Fibroblast of the aortic adventitia (primary cell): Measurements from ENCODE around the gene SMIM43. TPM values are rescaled to one million over a fixed set of nuclear protein-coding genes. Genes with fewer than 3 reads are reported as not detected.
A peak's percentile ranks its signal among the peaks of the same experiment; 100 is the strongest.
"Not testable (repeated sequence)": the region's sequence is repeated elsewhere in the genome, so short reads cannot be mapped to it uniquely, and the experiment has no call there.

Experiments used
- DNase-seq: peaks from one replicate; pipeline ENCODE4 v3.0.0-alpha.2; 2010; ENCODE audit warnings: low read depth
- H3K4me3 ChIP-seq: 2 replicates; pipeline ENCODE4 v1.5.1; 2011; ENCODE audit warnings: low read depth, mild to moderate bottlenecking, control low read depth, low read length, moderate library complexity
- total RNA-seq: library from RNA; depleted of rRNA; stranded (reverse); fragments of >200 nt; gene quantifications from 2 replicates; pipeline ENCODE4 v1.2.3, GENCODE V29; 2012; ENCODE audit warnings: low replicate concordance
- TF ChIP-seq, protein P1 (sequence below): IDR thresholded peaks from 2 replicates; pipeline ENCODE4 v1.5.1; 2011; ENCODE audit warnings: mild to moderate bottlenecking, low read length, control low read depth, inconsistent platforms; ENCODE audit not compliant: insufficient read depth

SMIM43 gene
- total RNA-seq, 1 donor = 0.45 TPM

- no peak overlapping the region for H3K4me3 ChIP-seq
- peak; percentile 66 for DNase-seq
- TF ChIP-seq, protein P1, sequence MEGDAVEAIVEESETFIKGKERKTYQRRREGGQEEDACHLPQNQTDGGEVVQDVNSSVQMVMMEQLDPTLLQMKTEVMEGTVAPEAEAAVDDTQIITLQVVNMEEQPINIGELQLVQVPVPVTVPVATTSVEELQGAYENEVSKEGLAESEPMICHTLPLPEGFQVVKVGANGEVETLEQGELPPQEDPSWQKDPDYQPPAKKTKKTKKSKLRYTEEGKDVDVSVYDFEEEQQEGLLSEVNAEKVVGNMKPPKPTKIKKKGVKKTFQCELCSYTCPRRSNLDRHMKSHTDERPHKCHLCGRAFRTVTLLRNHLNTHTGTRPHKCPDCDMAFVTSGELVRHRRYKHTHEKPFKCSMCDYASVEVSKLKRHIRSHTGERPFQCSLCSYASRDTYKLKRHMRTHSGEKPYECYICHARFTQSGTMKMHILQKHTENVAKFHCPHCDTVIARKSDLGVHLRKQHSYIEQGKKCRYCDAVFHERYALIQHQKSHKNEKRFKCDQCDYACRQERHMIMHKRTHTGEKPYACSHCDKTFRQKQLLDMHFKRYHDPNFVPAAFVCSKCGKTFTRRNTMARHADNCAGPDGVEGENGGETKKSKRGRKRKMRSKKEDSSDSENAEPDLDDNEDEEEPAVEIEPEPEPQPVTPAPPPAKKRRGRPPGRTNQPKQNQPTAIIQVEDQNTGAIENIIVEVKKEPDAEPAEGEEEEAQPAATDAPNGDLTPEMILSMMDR = no peak
Observed at GRCh38 chr4:121758925-121759568, 5.9 kb downstream of the SMIM43 start.

DNA sequence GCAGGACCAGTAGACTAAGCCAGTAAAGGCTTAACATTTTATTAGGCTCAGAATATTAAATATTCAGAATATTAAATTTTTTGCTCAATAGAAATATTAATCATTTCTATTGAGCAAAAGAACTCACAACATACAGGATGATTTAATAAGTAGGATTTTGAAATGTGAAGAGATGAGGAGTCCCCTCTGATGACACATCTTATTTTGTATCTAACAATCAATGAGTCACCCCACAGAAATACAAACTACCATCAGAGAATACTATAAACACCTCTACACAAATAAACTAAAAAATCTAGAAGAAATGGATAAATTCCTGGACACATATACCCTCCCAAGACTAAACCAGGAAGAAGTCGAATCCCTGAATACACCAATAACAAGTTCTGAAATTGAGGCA is 12.8 kb downstream of the SMIM43 start:
- not testable (repeated sequence) for DNase-seq, H3K4me3 ChIP-seq

DNA sequence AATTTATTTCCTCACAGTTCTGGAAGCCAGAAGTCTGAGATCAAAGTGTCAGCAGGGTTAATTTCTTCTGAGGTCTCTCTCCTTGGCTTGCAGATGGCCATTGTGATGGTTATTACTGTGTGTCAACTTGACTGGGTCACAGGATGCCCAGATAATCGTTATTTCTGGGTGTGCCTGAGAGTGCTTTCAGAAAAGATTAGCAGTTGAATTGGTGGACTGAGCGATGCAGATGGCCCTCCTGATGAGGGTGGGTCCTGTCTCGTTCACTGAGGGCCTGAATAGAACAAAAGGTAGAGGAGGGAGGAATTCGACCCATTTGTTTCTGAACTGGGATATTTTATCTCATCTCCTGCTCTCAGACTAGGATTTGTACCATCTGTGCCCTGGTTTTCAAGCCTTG is 15.7 kb downstream of the SMIM43 start:
- TF ChIP-seq, protein P1 = no peak
- DNase-seq = no peak
- H3K4me3 ChIP-seq = no peak overlapping the region

DNA sequence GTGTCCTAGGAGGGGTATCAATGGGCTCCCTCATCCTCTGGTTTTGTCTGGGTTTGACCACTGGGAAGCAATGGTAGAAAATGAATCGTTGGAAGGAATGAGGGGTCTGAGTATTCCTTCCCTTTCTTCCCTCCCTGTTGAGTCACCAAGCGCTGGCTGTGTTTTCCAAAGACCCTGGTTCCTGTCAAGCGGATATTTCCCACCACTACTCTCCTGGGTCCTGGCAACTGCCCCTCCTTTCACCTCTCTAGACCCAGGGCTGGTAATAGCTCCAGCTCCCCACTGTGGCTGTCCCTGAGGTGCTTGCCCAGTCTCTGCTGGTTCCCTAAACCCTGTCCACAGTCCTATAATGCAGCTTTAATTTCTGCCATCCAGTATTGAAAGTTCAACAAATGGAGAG is 22.2 kb downstream of the SMIM43 start:
- no peak overlapping the region for H3K4me3 ChIP-seq
- TF ChIP-seq, protein P1 = no peak

DNA sequence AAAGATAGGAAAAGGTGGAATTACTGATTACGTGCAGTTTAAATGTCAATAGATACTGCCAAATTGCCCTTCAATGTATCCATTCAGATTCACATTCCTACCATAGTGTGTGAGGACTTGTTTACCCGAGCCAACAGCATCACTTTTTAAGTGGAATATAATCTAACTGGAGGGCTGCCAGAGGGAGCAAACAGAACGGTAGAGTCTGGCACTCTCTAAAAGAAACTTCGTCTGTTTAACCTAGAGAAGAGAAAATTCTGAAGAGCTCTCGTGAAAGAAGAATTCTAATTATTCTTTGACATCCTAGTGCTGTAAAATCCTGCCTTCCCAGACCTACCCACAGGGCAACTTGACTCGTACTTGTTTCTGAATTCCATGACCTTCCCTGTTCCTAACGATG is 23.2 kb downstream of the SMIM43 start:
- DNase-seq = no peak
- TF ChIP-seq, protein P1 = no peak
- H3K4me3 ChIP-seq = no peak overlapping the region

More for the DNA sequence above, 22.2 kb downstream of the SMIM43 start:
- no peak for DNase-seq

DNA sequence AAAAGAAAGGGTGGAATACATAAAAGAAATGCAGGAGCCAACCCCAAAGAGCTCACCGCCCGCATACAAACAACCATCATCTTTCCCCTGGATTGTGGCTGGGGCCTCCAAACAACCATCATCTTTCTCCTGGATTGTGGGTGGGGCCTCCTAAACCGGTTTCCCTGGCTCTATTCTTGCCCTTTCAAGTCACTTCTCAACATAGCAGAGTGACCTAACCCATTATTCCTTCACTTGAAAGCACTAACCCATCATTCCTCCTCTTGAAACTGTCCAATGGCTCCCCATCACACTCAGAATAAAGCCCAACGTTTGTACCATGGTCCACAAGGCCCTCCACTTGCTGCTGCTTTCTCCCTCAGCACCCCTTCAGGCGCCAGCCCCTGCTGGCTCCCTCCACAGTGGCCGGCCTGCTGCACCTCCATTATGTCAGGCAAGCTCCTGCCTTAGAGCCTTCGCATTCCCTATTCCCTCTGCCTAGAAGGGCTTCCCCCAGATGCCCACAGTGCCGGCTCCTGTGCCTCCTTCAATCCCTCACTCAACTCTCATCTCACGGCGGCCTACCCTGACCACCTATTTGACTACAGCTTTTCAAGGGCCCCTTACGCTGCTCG is 24.1 kb downstream of the SMIM43 start:
- H3K4me3 ChIP-seq = no peak overlapping the region
- no peak for DNase-seq
- TF ChIP-seq, protein P1 = no peak

- TF ChIP-seq, protein P1 = no peak
- no peak overlapping the region for H3K4me3 ChIP-seq
- no peak for DNase-seq
Observed at GRCh38 chr4:121739575-121739974, 25.4 kb downstream of the SMIM43 start.
